Suprapubic skin (tissue), 4 donors: ENCODE data around the gene GMEB2. TPM values are rescaled to one million over a fixed set of nuclear protein-coding genes. Genes with fewer than 3 reads are reported as not detected.
A peak's percentile ranks its signal among the peaks of the same experiment; 100 is the strongest.
"Not testable (repeated sequence)": the region's sequence is repeated elsewhere in the genome, so short reads cannot be mapped to it uniquely, and the experiment has no call there.

Experiments
- DNase-seq, 2 donors: peaks; one replicate each; pipeline ENCODE4 v3.0.0-alpha.2; 2019; ENCODE audit warnings: low spot score in 2 of 2
- H3K27ac ChIP-seq: fragments of 200-600 bp; sonication (generic); one replicate; pipeline ENCODE4 v1.5.1; 2019
- H3K27me3 ChIP-seq: fragments of 200-600 bp; sonication (generic); one replicate; pipeline ENCODE4 v1.5.1; 2019
- H3K36me3 ChIP-seq: fragments of 200-600 bp; sonication (generic); one replicate; pipeline ENCODE4 v1.5.1; 2019
- H3K4me1 ChIP-seq: fragments of 200-600 bp; sonication (generic); one replicate; pipeline ENCODE4 v1.5.1; 2019
- H3K4me3 ChIP-seq: fragments of 200-600 bp; sonication (generic); one replicate; pipeline ENCODE4 v1.5.1; 2019; ENCODE audit warnings: mild to moderate bottlenecking
- H3K9me3 ChIP-seq: fragments of 200-600 bp; sonication (generic); one replicate; pipeline ENCODE4 v1.5.1; 2019
- EP300 ChIP-seq: sonication (generic); formaldehyde crosslinking; IDR thresholded peaks from one replicate; pipeline ENCODE4 v1.6.1; 2017; ENCODE audit warnings: antibody characterized with exemption
- POLR2A ChIP-seq, 2 donors: fragments of 450-650 bp; IDR thresholded peaks; one replicate each; pipeline ENCODE4 v1.6.1; 2017; ENCODE audit warnings: antibody characterized with exemption in 2 of 2, mild to moderate bottlenecking in 2 of 2, moderate library complexity in 2 of 2
- POLR2AphosphoS5 ChIP-seq, 3 donors: sonication (generic); formaldehyde crosslinking; IDR thresholded peaks; one replicate each; pipeline ENCODE4 v1.6.1; 2017; ENCODE audit warnings: antibody characterized with exemption in 3 of 3
- WGBS: methylation state at CpG from one replicate; pipeline ENCODE4 v1.1.5; 2018; 5-methylcytosine and 5-hydroxymethylcytosine counted together
- total RNA-seq, 4 donors: library from RNA; depleted of rRNA; stranded (reverse); fragments of >200 nt; gene quantifications; one replicate each; pipeline ENCODE4 v1.1.0, GENCODE V29; 2016
- TF ChIP-seq, protein P1 (sequence below), 2 donors: fragments of 200-600 bp in 1 of 2; fragments of 450-650 bp in 1 of 2; sonication (generic) in 1 of 2; IDR thresholded peaks; one replicate each; pipeline ENCODE4 v1.5.1; 2016 to 2019; ENCODE audit warnings: antibody characterized with exemption in 2 of 2, mild to moderate bottlenecking in 1 of 2, moderate library complexity in 1 of 2

The GMEB2 gene
- total RNA-seq, 4 donors from 2014 or later: 15.5 to 18.5 (median 16.4) TPM

DNA sequence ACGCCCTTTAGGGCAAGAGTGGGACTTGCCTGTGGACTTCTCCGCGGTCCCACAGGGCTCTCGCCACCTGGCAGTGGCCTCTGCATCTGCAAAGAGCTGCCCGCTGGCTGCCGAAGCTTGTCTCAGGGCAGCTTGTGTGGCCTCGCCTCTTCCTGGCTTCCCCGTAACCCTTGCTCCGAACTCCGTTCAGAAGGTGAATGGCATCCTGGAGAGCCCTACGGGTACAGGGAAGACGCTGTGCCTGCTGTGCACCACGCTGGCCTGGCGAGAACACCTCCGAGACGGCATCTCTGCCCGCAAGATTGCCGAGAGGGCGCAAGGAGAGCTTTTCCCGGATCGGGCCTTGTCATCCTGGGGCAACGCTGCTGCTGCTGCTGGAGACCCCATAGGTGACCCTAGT lies 34.2 kb upstream of the GMEB2 start:
- no peaks in the 10 kb centered on the region for H3K27me3 ChIP-seq
- peaks cover 52% of the 10 kb centered on the region for H3K36me3 ChIP-seq
- no peaks in the 10 kb centered on the region for H3K9me3 ChIP-seq
- no peak overlapping the region for H3K4me3 ChIP-seq
- DNase-seq: no peak
- no peak overlapping the region for H3K27ac ChIP-seq
- TF ChIP-seq, protein P1, sequence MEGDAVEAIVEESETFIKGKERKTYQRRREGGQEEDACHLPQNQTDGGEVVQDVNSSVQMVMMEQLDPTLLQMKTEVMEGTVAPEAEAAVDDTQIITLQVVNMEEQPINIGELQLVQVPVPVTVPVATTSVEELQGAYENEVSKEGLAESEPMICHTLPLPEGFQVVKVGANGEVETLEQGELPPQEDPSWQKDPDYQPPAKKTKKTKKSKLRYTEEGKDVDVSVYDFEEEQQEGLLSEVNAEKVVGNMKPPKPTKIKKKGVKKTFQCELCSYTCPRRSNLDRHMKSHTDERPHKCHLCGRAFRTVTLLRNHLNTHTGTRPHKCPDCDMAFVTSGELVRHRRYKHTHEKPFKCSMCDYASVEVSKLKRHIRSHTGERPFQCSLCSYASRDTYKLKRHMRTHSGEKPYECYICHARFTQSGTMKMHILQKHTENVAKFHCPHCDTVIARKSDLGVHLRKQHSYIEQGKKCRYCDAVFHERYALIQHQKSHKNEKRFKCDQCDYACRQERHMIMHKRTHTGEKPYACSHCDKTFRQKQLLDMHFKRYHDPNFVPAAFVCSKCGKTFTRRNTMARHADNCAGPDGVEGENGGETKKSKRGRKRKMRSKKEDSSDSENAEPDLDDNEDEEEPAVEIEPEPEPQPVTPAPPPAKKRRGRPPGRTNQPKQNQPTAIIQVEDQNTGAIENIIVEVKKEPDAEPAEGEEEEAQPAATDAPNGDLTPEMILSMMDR (IDR thresholded peaks at IDR 0.05): no peak
- TF ChIP-seq POLR2AphosphoS5 (IDR thresholded peaks at IDR 0.05) (no peak), POLR2A (IDR thresholded peaks at IDR 0.05) (no peak), EP300 (no peak)
- 93% methylated on average over 15 of the region's 22 CpGs for WGBS
- H3K4me1 ChIP-seq: peaks cover 26% of the 10 kb centered on the region

DNA sequence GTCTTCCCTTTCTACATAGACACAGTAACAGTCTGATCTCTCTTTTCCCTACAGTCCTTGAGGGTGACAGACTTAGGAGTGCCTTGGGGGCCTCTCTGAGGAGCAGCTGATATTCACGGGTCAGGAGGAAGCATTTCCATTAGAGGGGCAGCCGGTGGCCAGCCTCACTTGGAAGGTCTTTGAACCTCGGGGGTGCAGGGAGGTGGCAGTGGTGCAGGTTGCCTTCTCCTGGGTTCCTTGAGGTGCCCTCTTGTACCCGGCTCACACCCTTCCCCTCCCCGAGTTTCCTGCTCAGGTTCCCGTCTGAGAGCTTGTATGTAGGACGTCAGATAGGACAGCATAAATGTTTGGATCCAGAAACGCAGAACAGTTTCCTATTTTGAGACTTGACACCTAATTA lies 33.7 kb upstream of the GMEB2 start:
- 93% methylated on average over 8 of the region's 8 CpGs for WGBS
- DNase-seq: no peak
- Histone ChIP-seq H3K9me3 (no peaks in the 10 kb centered on the region), H3K36me3 (peaks cover 47% of the 10 kb centered on the region), H3K4me3 (no peak overlapping the region), H3K27me3 (no peaks in the 10 kb centered on the region), H3K27ac (no peak overlapping the region), H3K4me1 (peaks cover 26% of the 10 kb centered on the region)
- TF ChIP-seq EP300 (no peak), POLR2AphosphoS5 (IDR thresholded peaks at IDR 0.05) (no peak), POLR2A (IDR thresholded peaks at IDR 0.05) (no peak)
- TF ChIP-seq, protein P1 (IDR thresholded peaks at IDR 0.05): no peak

DNA sequence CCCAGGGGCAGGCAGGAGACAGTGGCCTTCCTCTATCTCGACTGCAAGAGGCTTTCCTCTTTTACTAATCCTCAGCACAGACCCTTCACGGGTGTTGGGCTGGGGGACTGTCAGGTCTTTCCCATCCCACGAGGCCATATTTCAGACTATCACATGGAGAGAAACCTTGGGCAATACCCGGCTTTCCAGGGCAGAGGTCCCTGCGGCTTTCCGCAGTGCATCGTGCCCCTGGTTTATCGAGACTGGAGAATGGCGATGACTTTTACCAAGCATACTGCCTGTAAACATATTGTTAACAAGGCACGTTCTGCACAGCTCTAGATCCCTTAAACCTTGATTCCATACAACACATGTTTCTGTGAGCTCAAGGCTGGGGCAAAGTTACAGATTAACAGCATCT lies 33.3 kb upstream of the GMEB2 start:
- not testable (repeated sequence) for H3K27ac ChIP-seq, H3K27me3 ChIP-seq, H3K9me3 ChIP-seq, DNase-seq, H3K4me3 ChIP-seq
- peaks cover 42% of the 10 kb centered on the region for H3K36me3 ChIP-seq
- H3K4me1 ChIP-seq: peaks cover 26% of the 10 kb centered on the region
- WGBS: 92% methylated on average over 10 of the region's 10 CpGs

DNA sequence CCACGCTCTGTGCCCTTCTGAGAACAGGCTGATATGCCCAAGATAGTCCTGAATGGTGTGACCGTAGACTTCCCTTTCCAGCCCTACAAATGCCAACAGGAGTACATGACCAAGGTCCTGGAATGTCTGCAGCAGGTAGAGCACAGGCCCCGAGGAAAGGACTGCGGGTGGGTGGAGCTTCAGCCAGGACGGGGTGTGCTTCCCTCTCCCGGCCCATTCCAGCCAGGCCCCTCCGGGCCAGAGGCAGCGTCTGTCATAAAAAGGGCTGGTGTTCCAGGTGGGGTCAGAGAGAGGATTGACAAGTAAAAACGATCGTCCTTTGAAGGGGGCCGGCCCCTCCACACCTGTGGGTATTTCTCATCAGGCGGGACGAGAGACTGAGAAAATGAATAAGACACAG lies 32.5 kb upstream of the GMEB2 start:
- TF ChIP-seq POLR2AphosphoS5 (IDR thresholded peaks at IDR 0.05): no peak
- TF ChIP-seq POLR2A (IDR thresholded peaks at IDR 0.05): no peak
- TF ChIP-seq, protein P1 (IDR thresholded peaks at IDR 0.05): no peak
- TF ChIP-seq EP300: no peak
- H3K4me1 ChIP-seq: peaks cover 27% of the 10 kb centered on the region
- no peaks in the 10 kb centered on the region for H3K27me3 ChIP-seq
- WGBS: 61% methylated on average over 9 of the region's 13 CpGs
- H3K27ac ChIP-seq: peak overlapping the region; percentile 84
- H3K36me3 ChIP-seq: peaks cover 36% of the 10 kb centered on the region
- no peaks in the 10 kb centered on the region for H3K9me3 ChIP-seq
- peak overlapping the region; percentile 88 for H3K4me3 ChIP-seq
- no peak for DNase-seq

DNA sequence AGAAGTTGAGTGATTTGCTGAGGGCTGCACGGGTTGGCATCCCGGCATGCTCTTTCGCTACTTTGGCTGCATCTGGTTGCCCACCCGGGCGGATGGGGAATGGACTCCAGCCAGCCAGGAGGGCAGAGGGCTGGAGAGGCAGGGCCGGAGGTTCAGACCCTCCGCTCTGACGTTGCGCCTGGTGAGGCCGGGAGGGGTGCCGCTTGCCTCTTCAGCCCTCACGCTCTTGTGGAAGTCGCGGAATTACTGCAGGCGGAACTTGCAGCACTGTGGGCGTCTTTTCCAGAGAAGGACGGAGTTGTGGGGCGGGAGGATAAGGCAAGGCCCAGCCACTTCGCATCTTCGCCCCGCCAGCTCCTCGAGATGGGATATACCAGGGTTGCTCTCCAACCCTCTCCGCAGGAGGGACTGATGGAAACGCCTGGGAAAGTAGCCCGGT lies 31.9 kb upstream of the GMEB2 start:
- Histone ChIP-seq H3K4me1 (peaks cover 33% of the 10 kb centered on the region), H3K27me3 (no peaks in the 10 kb centered on the region), H3K27ac (peak overlapping the region; percentile 84), H3K36me3 (peaks cover 30% of the 10 kb centered on the region), H3K9me3 (no peaks in the 10 kb centered on the region), H3K4me3 (peak overlapping the region; percentile 88)
- no peak for DNase-seq
- TF ChIP-seq EP300: no peak
- no peak for TF ChIP-seq POLR2A (IDR thresholded peaks at IDR 0.05)
- no peak for TF ChIP-seq POLR2AphosphoS5 (IDR thresholded peaks at IDR 0.05)
- TF ChIP-seq, protein P1 (IDR thresholded peaks at IDR 0.05): no peak
- 1% methylated on average over 21 of the region's 25 CpGs for WGBS
